K562 (cell line): ENCODE measurements around the gene FILIP1. TPM values are rescaled to one million over a fixed set of nuclear protein-coding genes. Genes with fewer than 3 reads are reported as not detected.

Experiments
- ATAC-seq: fragments of 200-7000 bp; cut with Tn5 transposase; 3 replicates; pipeline ENCODE4 v1.9.1; 2020; ENCODE audit warnings: moderate library complexity
- BruUV-seq: library from RNA; stranded (reverse); fragments of 400-500 nt; replicated peaks from 2 replicates; lab custom pipeline; 2021; lab: Mats Ljungman, UMichigan
- CTCF ChIA-PET: fragments of 300-600 bp; formaldehyde crosslinking; extraction: SDS; loops from one replicate; lab custom pipeline; 2021; ENCODE audit warnings: low intra/inter-chr PET ratio; lab: Yijun Ruan, JAX
- POLR2A ChIA-PET: fragments of 300-600, 350-650 bp; sonication (Branson Sonifier 250); formaldehyde crosslinking; extraction: SDS; loops from one replicate; lab custom pipeline; 2021; ENCODE audit warnings: antibody characterized with exemption, inconsistent platforms; lab: Yijun Ruan, JAX
- DNase-seq, 4 experiments: peaks; one replicate each; pipeline versions ENCODE4 v3.0.0 to v3.0.0-alpha.2; 2011 to 2018; ENCODE audit warnings: low spot score in 3 of 4, mixed read lengths in 3 of 4; ENCODE audit errors: extremely low read depth in 1 of 4
- FAIRE-seq: peaks from 2 replicates; lab custom pipeline; 2011; peaks lifted over from hg19 to GRCh38; lab: Jason Lieb, UNC
- H2AFZ ChIP-seq: 2 replicates; pipeline ENCODE4 v1.6.0; 2011; ENCODE audit warnings: low read depth, low read length, control low read depth, inconsistent platforms
- H3K27ac ChIP-seq: fragments of 200-600 bp; 3 replicates; pipeline ENCODE4 v1.8.0; 2011; ENCODE audit warnings: low read depth, mild to moderate bottlenecking, control low read depth, inconsistent platforms, low read length, moderate library complexity, mixed read lengths; ENCODE audit errors: extremely low read depth
- H3K27me3 ChIP-seq, 2 experiments: fragments of 300-600 bp in 1 of 2; 2 replicates in 1 of 2; 3 replicates in 1 of 2; pipeline versions ENCODE4 v1.6.0 to v1.8.0; 2011; ENCODE audit warnings: inconsistent platforms in 2 of 2, low read length in 2 of 2, mild to moderate bottlenecking in 1 of 2, mixed read lengths in 1 of 2, moderate library complexity in 1 of 2; ENCODE audit not compliant: control insufficient read depth in 2 of 2, insufficient read depth in 2 of 2
- H3K36me3 ChIP-seq: fragments of 300-600 bp; 3 replicates; pipeline ENCODE4 v1.8.0; 2011; ENCODE audit warnings: mild to moderate bottlenecking, low read length, inconsistent platforms; ENCODE audit not compliant: control insufficient read depth, insufficient read depth
- H3K4me1 ChIP-seq, 2 experiments: fragments of 200-600 bp in 1 of 2; replicated peaks in 1 of 2; 2 replicates in 1 of 2; 3 replicates in 1 of 2; pipeline versions ENCODE4 v1.5.1 to v1.8.0; 2011; ENCODE audit warnings: inconsistent platforms in 2 of 2, low read length in 2 of 2, mild to moderate bottlenecking in 1 of 2, mixed read lengths in 1 of 2, moderate library complexity in 1 of 2; ENCODE audit not compliant: control insufficient read depth in 2 of 2, insufficient read depth in 2 of 2
- H3K4me2 ChIP-seq: 2 replicates; pipeline ENCODE4 v1.6.1; 2011; ENCODE audit warnings: low read length, control low read depth, inconsistent platforms, mixed read lengths; ENCODE audit not compliant: insufficient read depth
- H3K4me3 ChIP-seq: fragments of 200-600 bp; sonication (generic), shearing (Covaris generic); 2 replicates; pipeline ENCODE4 v1.5.1; 2016; ENCODE audit warnings: control low read depth, inconsistent platforms
- H3K79me2 ChIP-seq: fragments of 200-600 bp; 3 replicates; pipeline ENCODE4 v1.8.0; 2011; ENCODE audit warnings: low read length, inconsistent platforms; ENCODE audit not compliant: control insufficient read depth, insufficient read depth
- H3K9ac ChIP-seq, 2 experiments: 2 replicates each; pipeline versions ENCODE4 v1.6.0 to v1.6.1; 2011; ENCODE audit warnings: low read depth in 2 of 2, low read length in 2 of 2, control low read depth in 1 of 2, inconsistent platforms in 1 of 2, mild to moderate bottlenecking in 1 of 2, mixed read lengths in 1 of 2; ENCODE audit not compliant: insufficient read depth in 1 of 2
- H3K9me1 ChIP-seq: one replicate; pipeline ENCODE4 v1.6.0; 2011; ENCODE audit warnings: inconsistent platforms, mild to moderate bottlenecking, low read length, moderate library complexity; ENCODE audit not compliant: control insufficient read depth, insufficient read depth
- H3K9me3 ChIP-seq: replicated peaks from 2 replicates; pipeline ENCODE4 v1.5.1; 2011; ENCODE audit warnings: low read depth, low read length, inconsistent platforms; ENCODE audit not compliant: control insufficient read depth, insufficient read depth
- H4K20me1 ChIP-seq: replicated peaks from 2 replicates; pipeline ENCODE4 v1.6.1; 2011; ENCODE audit warnings: low read length, inconsistent platforms, mixed read lengths; ENCODE audit not compliant: control insufficient read depth, insufficient read depth
- HDAC8 ChIP-seq: fragments of 450-650 bp; IDR thresholded peaks from 2 replicates; pipeline ENCODE4 v1.6.1; 2016; ENCODE audit warnings: mild to moderate bottlenecking, missing genetic modification characterization, moderate library complexity, missing compliant biosample characterization
- NFRKB ChIP-seq: fragments of 450-650 bp; IDR thresholded peaks from 2 replicates; pipeline ENCODE4 v1.6.1; 2016; ENCODE audit warnings: low read depth
- NR4A1 ChIP-seq, 2 experiments: fragments of 250-450 bp in 1 of 2; fragments of 450-650 bp in 1 of 2; sonication (Bioruptor Pico) in 1 of 2; IDR thresholded peaks; 2 replicates each; pipeline versions ENCODE4 v1.4.0 to v1.6.1; 2016 to 2020; ENCODE audit warnings: mild to moderate bottlenecking in 2 of 2, missing compliant biosample characterization in 1 of 2, missing genetic modification characterization in 1 of 2, moderate library complexity in 1 of 2
- ZC3H4 ChIP-seq: sonication (generic); formaldehyde crosslinking; IDR thresholded peaks from 2 replicates; pipeline ENCODE4 v1.9.0; 2021; ENCODE audit warnings: missing genetic modification reagents, borderline replicate concordance
- WGBS: fragments of 100-300 bp; shearing (Covaris generic); methylation state at CpG from one replicate; pipeline ENCODE4 v1.1.6; 2016; ENCODE audit warnings: low coverage, mixed read lengths; ENCODE audit not compliant: insufficient coverage; ENCODE audit errors: missing lambda C conversion rate; 5-methylcytosine and 5-hydroxymethylcytosine counted together
- in situ Hi-C: fragments of 300-500 bp; cut with MboI; formaldehyde crosslinking; loops from 4 replicates; pipeline ENCODE4 v1.15.0; 2018; ENCODE audit warnings: inconsistent platforms, mixed read lengths
- intact Hi-C: fragments of 100-400 bp; cut with micrococcal nuclease; formaldehyde crosslinking; loops from 2 replicates; pipeline ENCODE4 v1.14.2; 2022
- polyA plus RNA-seq, 8 experiments: library from polyadenylated mRNA; depleted of rRNA in 4 of 8; stranded (reverse) in 5 of 8; unstranded in 3 of 8; fragments of >200 nt; fragmentation: Nextera tagmentation in 2 of 8; fragmentation: Illumina TruSeq in 1 of 8; extraction: Ambion mirVana in 2 of 8; extraction: Trizol in 1 of 8; gene quantifications; 2 replicates each; pipeline versions ENCODE4 v1.2.1 to v1.2.3, GENCODE V29; 2011 to 2014; ENCODE audit warnings: inconsistent platforms in 1 of 8, missing spikeins in 1 of 8
- total RNA-seq, 7 experiments: library from RNA; depleted of rRNA in 6 of 7; stranded (reverse); fragments of >200 nt in 6 of 7; fragmentation: Illumina TruSeq in 2 of 7; extraction: Trizol in 2 of 7; gene quantifications; 2 replicates each; pipeline versions ENCODE4 v1.2.1 to v1.2.3, GENCODE V29; 2011 to 2021; ENCODE audit warnings: low replicate concordance in 1 of 7
- TF ChIP-seq, protein P1 (sequence below): fragments of 450-650 bp; formaldehyde crosslinking; conservative IDR thresholded peaks from 2 replicates; pipeline ENCODE4 v1.4.0; 2022; ENCODE audit warnings: mild to moderate bottlenecking, missing genetic modification characterization

The FILIP1 gene
- total and polyA plus RNA-seq, 9 of the 15 experiments (the other 6 are each of a cell fraction or from before 2014, with no cell fraction given) = 0.03 to 0.25 (median 0.10) TPM; not detected in 1

DNA sequence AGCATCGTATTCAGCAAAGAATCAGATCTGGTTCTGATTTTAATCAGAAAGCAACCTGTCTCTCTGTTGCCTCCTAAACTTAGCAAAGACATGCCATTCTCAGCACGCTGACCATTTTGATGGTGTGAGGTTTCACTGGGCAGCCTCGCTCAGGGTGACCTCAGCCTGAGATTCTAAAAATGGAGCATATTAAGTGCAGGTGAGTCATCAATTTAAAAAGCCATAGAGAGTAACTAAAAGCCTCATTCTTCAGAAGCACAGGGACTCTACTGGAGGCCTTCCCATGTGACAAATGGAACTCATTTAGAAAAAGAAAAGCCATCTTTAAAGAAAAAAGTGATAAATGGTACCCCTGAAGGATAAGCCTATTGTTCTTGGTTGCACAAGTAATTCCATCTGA, 91.3 kb downstream of the FILIP1 start:
- Histone ChIP-seq H3K27me3 (no peaks in the 10 kb centered on the region), H3K9me3 (no peaks in the 10 kb centered on the region), H2AFZ (no peak overlapping the region), H3K4me2 (no peak overlapping the region), H3K9me1 (no peaks in the 10 kb centered on the region), H4K20me1 (no peaks in the 10 kb centered on the region), H3K4me3 (no peak overlapping the region), H3K4me1 (no peaks in the 10 kb centered on the region; a peak in 1 of 5 replicates), H3K27ac (no peak overlapping the region), H3K36me3 (no peaks in the 10 kb centered on the region), H3K9ac (no peak overlapping the region), H3K79me2 (no peaks in the 10 kb centered on the region)
- intact Hi-C loops = no loop called here
- in situ Hi-C loops = no loop called here
- TF ChIP-seq HDAC8 = no peak
- TF ChIP-seq, protein P1, sequence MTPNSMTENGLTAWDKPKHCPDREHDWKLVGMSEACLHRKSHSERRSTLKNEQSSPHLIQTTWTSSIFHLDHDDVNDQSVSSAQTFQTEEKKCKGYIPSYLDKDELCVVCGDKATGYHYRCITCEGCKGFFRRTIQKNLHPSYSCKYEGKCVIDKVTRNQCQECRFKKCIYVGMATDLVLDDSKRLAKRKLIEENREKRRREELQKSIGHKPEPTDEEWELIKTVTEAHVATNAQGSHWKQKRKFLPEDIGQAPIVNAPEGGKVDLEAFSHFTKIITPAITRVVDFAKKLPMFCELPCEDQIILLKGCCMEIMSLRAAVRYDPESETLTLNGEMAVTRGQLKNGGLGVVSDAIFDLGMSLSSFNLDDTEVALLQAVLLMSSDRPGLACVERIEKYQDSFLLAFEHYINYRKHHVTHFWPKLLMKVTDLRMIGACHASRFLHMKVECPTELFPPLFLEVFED (CRISPR knock-in tag) = no peak
- no peak for TF ChIP-seq NFRKB
- no peak for TF ChIP-seq NR4A1 (CRISPR knock-in tag; IDR thresholded peaks at IDR 0.05)
- no peak for TF ChIP-seq NR4A1 (tag; IDR thresholded peaks at IDR 0.05)
- TF ChIP-seq ZC3H4 (CRISPR knock-in tag) = no peak
- ChIA-PET CTCF (no interaction called here), POLR2A (no interaction called here)
- DNase-seq (no peak), ATAC-seq (no peak), FAIRE-seq (no peak)
- no TSS peak for BruUV-seq
- 0% methylated on average over 3 of the region's 3 CpGs for WGBS
